CD14-positive monocyte (primary cell): Measurements from ENCODE around the gene FRMPD2. TPM values are rescaled to one million over a fixed set of nuclear protein-coding genes. Genes with fewer than 3 reads are reported as not detected.

Experiments used
- DNase-seq, 3 donors: peaks; one replicate each; pipeline ENCODE4 v3.0.0-alpha.2; 2011 to 2022
- H2AFZ ChIP-seq: 2 replicates; pipeline ENCODE4 v1.6.0; 2012; ENCODE audit warnings: mild to moderate bottlenecking, low read depth, low read length, inconsistent platforms; ENCODE audit not compliant: insufficient read depth, poor library complexity, severe bottlenecking
- H3K27ac ChIP-seq, 2 donors: 1 replicate in 1 of 2; 2 replicates in 1 of 2; pipeline ENCODE4 v1.5.1; 2012 to 2013; ENCODE audit warnings: low read length in 2 of 2, control low read depth in 1 of 2, inconsistent platforms in 1 of 2, low read depth in 1 of 2, mild to moderate bottlenecking in 1 of 2
- H3K27me3 ChIP-seq, 2 donors: one replicate each; pipeline versions ENCODE4 v1.6.0 to v1.6.1; 2011 to 2013; ENCODE audit warnings: low read length in 2 of 2; ENCODE audit not compliant: control insufficient read depth in 2 of 2, insufficient read depth in 2 of 2
- H3K36me3 ChIP-seq, 2 donors: replicated peaks in 1 of 2; 1 replicate in 1 of 2; 2 replicates in 1 of 2; pipeline versions ENCODE4 v1.5.1 to v1.6.1; 2012 to 2013; ENCODE audit warnings: low read length in 2 of 2, control low read depth in 1 of 2, inconsistent platforms in 1 of 2, mild to moderate bottlenecking in 1 of 2; ENCODE audit not compliant: insufficient read depth in 2 of 2, control insufficient read depth in 1 of 2
- H3K4me1 ChIP-seq, 2 donors: 1 replicate in 1 of 2; 2 replicates in 1 of 2; pipeline versions ENCODE4 v1.5.1 to v1.6.1; 2012 to 2013; ENCODE audit warnings: low read length in 2 of 2, control low read depth in 1 of 2, inconsistent platforms in 1 of 2, mild to moderate bottlenecking in 1 of 2, moderate library complexity in 1 of 2; ENCODE audit not compliant: insufficient read depth in 2 of 2, control insufficient read depth in 1 of 2
- H3K4me2 ChIP-seq: replicated peaks from 2 replicates; pipeline ENCODE3; 2012; ENCODE audit warnings: low read length, moderate library complexity, mild to moderate bottlenecking; ENCODE audit not compliant: poor library complexity, severe bottlenecking; ENCODE audit errors: extremely low read depth
- H3K4me3 ChIP-seq, 3 experiments: fragments of 200-600 bp in 1 of 3; sonication (generic) in 1 of 3; replicated peaks in 1 of 3; 1 replicate in 2 of 3; 2 replicates in 1 of 3; pipeline ENCODE4 v1.5.1; 2011 to 2013; ENCODE audit warnings: low read length in 3 of 3, mild to moderate bottlenecking in 3 of 3, control low read depth in 2 of 3, low read depth in 2 of 3, inconsistent platforms in 1 of 3, moderate library complexity in 1 of 3
- H3K79me2 ChIP-seq: 2 replicates; pipeline ENCODE4 v1.6.0; 2012; ENCODE audit warnings: mild to moderate bottlenecking, control low read depth, inconsistent platforms, low read length, moderate library complexity; ENCODE audit not compliant: insufficient read depth
- H3K9ac ChIP-seq: 2 replicates; pipeline ENCODE4 v1.6.0; 2017; ENCODE audit warnings: low read length, mild to moderate bottlenecking; ENCODE audit not compliant: insufficient read depth, poor library complexity, severe bottlenecking
- H3K9me3 ChIP-seq, 2 donors: replicated peaks in 1 of 2; 1 replicate in 1 of 2; 2 replicates in 1 of 2; pipeline versions ENCODE4 v1.5.1 to v1.6.1; 2012 to 2013; ENCODE audit warnings: low read length in 2 of 2, control low read depth in 1 of 2; ENCODE audit not compliant: control insufficient read depth in 1 of 2, insufficient read depth in 1 of 2
- H4K20me1 ChIP-seq: 2 replicates; pipeline ENCODE4 v1.6.0; 2012; ENCODE audit warnings: mild to moderate bottlenecking, low read length, control low read depth, moderate library complexity; ENCODE audit not compliant: insufficient read depth
- H3K27ac Mint-ChIP-seq, 7 donors: one replicate each; pipeline ENCODE4 v1.8.0; 2020; ENCODE audit warnings: mild to moderate bottlenecking in 7 of 7, mixed read lengths in 7 of 7, moderate library complexity in 6 of 7, inconsistent platforms in 2 of 7
- H3K27me3 Mint-ChIP-seq, 3 donors: one replicate each; pipeline ENCODE4 v1.8.0; 2021 to 2022; ENCODE audit warnings: low read depth in 3 of 3, mild to moderate bottlenecking in 3 of 3, mixed read lengths in 3 of 3, moderate library complexity in 3 of 3, inconsistent platforms in 1 of 3
- H3K36me3 Mint-ChIP-seq, 2 donors: one replicate each; pipeline ENCODE4 v1.8.0; 2020; ENCODE audit warnings: mixed read lengths in 2 of 2, inconsistent platforms in 1 of 2, mild to moderate bottlenecking in 1 of 2
- H3K4me1 Mint-ChIP-seq: one replicate; pipeline ENCODE4 v1.8.0; 2020; ENCODE audit warnings: mild to moderate bottlenecking, mixed read lengths
- H3K4me3 Mint-ChIP-seq, 2 donors: one replicate each; pipeline ENCODE4 v1.8.0; 2020; ENCODE audit warnings: mild to moderate bottlenecking in 2 of 2, mixed read lengths in 2 of 2, moderate library complexity in 1 of 2
- H3K9me3 Mint-ChIP-seq, 7 donors: one replicate each; pipeline ENCODE4 v1.8.0; 2020 to 2022; ENCODE audit warnings: mixed read lengths in 7 of 7, mild to moderate bottlenecking in 6 of 7, moderate library complexity in 6 of 7, inconsistent platforms in 2 of 7
- WGBS: methylation state at CpG from one replicate; pipeline ENCODE4 v1.1.5; 2013; ENCODE audit warnings: missing lambda C conversion rate; ENCODE audit not compliant: insufficient coverage; 5-methylcytosine and 5-hydroxymethylcytosine counted together
- intact Hi-C, 2 donors: fragments of 100-400 bp; cut with micrococcal nuclease; formaldehyde crosslinking; loops; one replicate each; pipeline versions ENCODE4 v1.15.0 to v1.15.1; 2023
- polyA plus RNA-seq, 3 donors: library from polyadenylated mRNA; depleted of rRNA in 1 of 3; unstranded in 2 of 3; stranded (reverse) in 1 of 3; fragments of 300-500 nt in 2 of 3; fragments of >200 nt in 1 of 3; fragmentation: Illumina TruSeq in 2 of 3; gene quantifications; 1 replicate in 2 of 3; 2 replicates in 1 of 3; pipeline ENCODE4 v1.2.3, GENCODE V29; 2012 to 2021
- TF ChIP-seq, protein P1 (sequence below): fragments of 200-600 bp; IDR thresholded peaks from one replicate; pipeline ENCODE4 v1.8.0; 2022; ENCODE audit warnings: antibody characterized with exemption, mild to moderate bottlenecking

Gene FRMPD2
- polyA plus RNA-seq, 3 donors = not detected

DNA sequence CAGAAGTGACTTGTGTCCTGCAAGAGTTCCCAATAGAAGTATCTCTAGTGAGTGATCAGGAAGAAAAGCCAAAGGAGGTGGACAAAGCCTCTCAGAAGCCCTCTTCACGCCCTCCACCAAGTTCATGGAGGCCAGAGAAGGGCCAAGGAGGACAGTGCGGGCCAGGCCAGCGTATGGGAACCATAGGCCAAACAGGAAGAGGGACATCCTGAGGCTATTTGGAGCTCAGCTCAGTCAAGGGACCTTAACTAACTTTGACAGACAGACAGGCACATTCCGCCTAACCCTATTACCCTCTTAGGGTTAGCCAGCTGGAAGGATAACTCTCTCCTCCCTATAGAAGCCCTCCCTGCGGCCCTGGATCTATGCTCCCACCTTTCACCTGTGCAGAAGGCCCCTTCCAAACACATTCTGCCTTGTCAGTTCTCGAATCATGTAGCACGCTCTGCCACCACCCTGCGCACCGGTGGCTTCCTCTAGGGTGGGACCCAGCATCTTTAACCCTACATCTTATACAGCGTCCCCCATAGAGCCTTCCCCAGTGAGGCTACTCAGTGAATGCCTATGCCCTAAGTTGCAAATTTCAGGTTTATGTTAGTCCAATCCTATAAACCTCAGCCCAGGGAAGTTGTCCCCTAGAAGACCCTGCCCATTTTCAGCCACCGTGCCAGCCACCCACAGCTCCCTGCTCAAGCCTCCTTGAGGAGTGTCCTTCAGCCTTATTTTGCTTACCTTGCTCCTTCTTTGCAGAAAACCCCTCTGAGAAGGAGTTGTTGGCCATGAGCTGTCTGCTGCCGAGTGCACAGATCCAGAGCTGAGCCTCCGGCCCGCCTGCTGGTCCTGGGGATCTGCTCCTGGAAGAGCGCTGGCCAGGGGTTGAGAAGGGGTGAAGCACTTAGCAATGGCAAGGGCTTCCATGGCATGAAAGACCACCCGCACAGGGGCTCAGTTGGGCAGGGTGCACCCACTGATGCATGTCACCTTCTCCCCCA is 36.9 kb downstream of the FRMPD2 start:
- no peak overlapping the region for H3K27ac Mint-ChIP-seq
- DNase-seq = no peak
- WGBS = 97% methylated on average over 15 of the region's 16 CpGs

DNA sequence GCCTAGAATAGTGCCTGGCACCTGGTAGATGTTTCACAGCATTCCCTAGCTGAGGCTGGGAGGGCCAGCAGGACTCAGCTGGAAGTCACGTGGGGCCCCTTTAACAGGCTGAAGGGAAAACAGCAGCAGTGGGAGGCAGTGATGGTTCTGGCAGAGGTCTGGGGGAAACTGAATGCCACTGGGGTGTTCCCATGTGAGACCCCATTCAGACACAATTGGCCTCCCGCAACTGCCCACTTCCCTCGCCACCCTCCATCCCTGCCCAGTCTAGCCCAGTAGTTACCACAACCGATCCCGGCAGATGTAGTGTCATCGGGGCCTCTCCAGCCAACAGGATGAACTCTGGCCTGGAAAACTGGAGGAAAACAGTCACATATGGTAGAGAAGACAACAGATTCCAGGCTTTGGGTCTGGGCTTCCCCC is 38.3 kb downstream of the FRMPD2 start:
- intact Hi-C loops = no loop called here

More for the DNA sequence above, 36.9 kb downstream of the FRMPD2 start:
- H3K9ac ChIP-seq = no peak overlapping the region
- Mint-ChIP-seq H3K36me3 (no peaks in the 10 kb centered on the region), H3K4me3 (no peak overlapping the region), H3K27me3 (peaks cover 0 to 8% (median 0%) of the 10 kb centered on the region in 3 donors), H3K4me1 (no peaks in the 10 kb centered on the region), H3K9me3 (no peaks in the 10 kb centered on the region)
- H3K27ac ChIP-seq = no peak overlapping the region
- H3K9me3 ChIP-seq = no peaks in the 10 kb centered on the region
- H3K4me2 ChIP-seq = no peak overlapping the region
- H2AFZ ChIP-seq = no peak overlapping the region
- H3K4me3 ChIP-seq = no peak overlapping the region
- no peaks in the 10 kb centered on the region for H3K4me1 ChIP-seq
- intact Hi-C loops = no loop called here
- H3K36me3 ChIP-seq = no peaks in the 10 kb centered on the region
- TF ChIP-seq, protein P1, sequence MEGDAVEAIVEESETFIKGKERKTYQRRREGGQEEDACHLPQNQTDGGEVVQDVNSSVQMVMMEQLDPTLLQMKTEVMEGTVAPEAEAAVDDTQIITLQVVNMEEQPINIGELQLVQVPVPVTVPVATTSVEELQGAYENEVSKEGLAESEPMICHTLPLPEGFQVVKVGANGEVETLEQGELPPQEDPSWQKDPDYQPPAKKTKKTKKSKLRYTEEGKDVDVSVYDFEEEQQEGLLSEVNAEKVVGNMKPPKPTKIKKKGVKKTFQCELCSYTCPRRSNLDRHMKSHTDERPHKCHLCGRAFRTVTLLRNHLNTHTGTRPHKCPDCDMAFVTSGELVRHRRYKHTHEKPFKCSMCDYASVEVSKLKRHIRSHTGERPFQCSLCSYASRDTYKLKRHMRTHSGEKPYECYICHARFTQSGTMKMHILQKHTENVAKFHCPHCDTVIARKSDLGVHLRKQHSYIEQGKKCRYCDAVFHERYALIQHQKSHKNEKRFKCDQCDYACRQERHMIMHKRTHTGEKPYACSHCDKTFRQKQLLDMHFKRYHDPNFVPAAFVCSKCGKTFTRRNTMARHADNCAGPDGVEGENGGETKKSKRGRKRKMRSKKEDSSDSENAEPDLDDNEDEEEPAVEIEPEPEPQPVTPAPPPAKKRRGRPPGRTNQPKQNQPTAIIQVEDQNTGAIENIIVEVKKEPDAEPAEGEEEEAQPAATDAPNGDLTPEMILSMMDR = no peak
- H3K79me2 ChIP-seq = no peaks in the 10 kb centered on the region
- no peaks in the 10 kb centered on the region for H4K20me1 ChIP-seq
- H3K27me3 ChIP-seq = no peaks in the 10 kb centered on the region

More for the DNA sequence above, 38.3 kb downstream of the FRMPD2 start:
- Mint-ChIP-seq H3K27me3 (peaks cover 0 to 8% (median 0%) of the 10 kb centered on the region in 3 donors), H3K9me3 (no peaks in the 10 kb centered on the region), H3K27ac (peak overlapping the region in 1 of 7 donors; percentile 9), H3K36me3 (no peaks in the 10 kb centered on the region), H3K4me3 (no peak overlapping the region), H3K4me1 (no peaks in the 10 kb centered on the region)
- no peak overlapping the region for H3K4me3 ChIP-seq
- no peaks in the 10 kb centered on the region for H3K36me3 ChIP-seq
- H4K20me1 ChIP-seq = no peaks in the 10 kb centered on the region
- H3K9ac ChIP-seq = no peak overlapping the region
- H3K4me2 ChIP-seq = no peak overlapping the region
- TF ChIP-seq, protein P1 = no peak
- no peaks in the 10 kb centered on the region for H3K27me3 ChIP-seq
- H3K79me2 ChIP-seq = no peaks in the 10 kb centered on the region
- H3K9me3 ChIP-seq = no peaks in the 10 kb centered on the region
- no peak for DNase-seq
- no peak overlapping the region for H3K27ac ChIP-seq
- WGBS = 100% methylated on average over 2 of the region's 6 CpGs
- no peaks in the 10 kb centered on the region for H3K4me1 ChIP-seq
- no peak overlapping the region for H2AFZ ChIP-seq
